ENCODE data around the gene LINC01488. TPM values are rescaled to one million over a fixed set of nuclear protein-coding genes. Genes with fewer than 3 reads are reported as not detected.

The LINC01488 gene
- total RNA-seq, 1 donor from 2014 or later = not detected

DNA sequence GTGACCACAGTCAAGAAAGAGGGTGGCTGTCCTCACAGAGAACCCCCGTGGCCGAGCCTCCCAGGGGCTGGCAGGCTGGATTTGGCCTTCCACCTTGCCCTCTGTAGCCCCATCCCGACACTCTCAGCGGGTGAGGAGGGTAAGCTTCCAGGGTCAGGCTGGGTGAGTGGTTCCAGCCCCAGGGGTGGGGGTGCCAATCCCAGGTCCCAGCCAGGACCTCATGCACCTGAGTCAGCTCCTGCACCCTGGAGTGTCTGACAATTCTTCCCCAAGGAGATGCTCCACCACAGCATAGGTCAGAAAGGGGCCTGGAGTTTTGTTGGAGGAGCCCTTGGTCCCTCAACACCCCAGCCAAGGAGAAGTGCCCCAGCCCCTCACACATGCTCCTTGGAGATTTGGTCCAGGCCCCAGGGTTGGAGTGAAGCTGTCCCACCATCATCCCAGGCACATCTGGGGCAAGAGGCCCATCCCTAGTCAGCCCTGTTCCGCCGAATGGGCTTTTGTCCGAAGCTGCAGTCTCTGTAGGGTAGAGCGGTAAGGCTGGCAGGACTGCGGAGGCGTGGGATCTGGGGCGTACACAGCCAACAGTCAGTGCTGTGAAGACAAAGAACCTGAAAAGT is 8.4 kb downstream of the LINC01488 start:
- H3K36me3 ChIP-seq (ENCODE audit: control insufficient read depth, insufficient read depth, low read length) = no peaks in the 10 kb centered on the region
- DNase-seq (ENCODE audit: low read depth) = no peak
- FAIRE-seq = no peak
- H3K27me3 ChIP-seq (ENCODE audit: control insufficient read depth, insufficient read depth, low read length) = no peaks in the 10 kb centered on the region
- no peak overlapping the region for H3K4me3 ChIP-seq (ENCODE audit: low read depth, low read length)
- TF ChIP-seq, protein P1, sequence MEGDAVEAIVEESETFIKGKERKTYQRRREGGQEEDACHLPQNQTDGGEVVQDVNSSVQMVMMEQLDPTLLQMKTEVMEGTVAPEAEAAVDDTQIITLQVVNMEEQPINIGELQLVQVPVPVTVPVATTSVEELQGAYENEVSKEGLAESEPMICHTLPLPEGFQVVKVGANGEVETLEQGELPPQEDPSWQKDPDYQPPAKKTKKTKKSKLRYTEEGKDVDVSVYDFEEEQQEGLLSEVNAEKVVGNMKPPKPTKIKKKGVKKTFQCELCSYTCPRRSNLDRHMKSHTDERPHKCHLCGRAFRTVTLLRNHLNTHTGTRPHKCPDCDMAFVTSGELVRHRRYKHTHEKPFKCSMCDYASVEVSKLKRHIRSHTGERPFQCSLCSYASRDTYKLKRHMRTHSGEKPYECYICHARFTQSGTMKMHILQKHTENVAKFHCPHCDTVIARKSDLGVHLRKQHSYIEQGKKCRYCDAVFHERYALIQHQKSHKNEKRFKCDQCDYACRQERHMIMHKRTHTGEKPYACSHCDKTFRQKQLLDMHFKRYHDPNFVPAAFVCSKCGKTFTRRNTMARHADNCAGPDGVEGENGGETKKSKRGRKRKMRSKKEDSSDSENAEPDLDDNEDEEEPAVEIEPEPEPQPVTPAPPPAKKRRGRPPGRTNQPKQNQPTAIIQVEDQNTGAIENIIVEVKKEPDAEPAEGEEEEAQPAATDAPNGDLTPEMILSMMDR (IDR thresholded peaks at IDR 0.05; ENCODE audit: insufficient read depth, low read length, severe bottlenecking) = no peak

DNA sequence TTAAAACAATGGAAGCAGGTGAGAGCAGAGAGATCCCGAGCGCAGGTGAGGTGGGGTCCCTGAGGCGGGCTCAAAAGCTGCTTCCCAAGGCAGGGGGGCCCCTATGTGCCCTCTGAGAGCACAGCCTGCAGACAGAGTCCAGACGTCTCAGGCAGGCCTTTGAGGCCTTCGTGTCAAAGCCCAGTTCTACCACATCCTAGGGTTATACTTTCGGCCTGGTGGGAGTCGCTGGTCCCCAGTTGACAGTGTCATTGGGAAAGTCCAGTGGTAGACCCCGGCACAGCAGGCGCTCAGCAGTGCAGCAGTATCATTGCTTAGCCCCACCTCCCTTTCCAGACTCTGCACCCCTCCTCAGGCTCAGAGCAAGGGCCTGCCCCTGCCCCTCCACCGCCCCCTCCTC is 9.1 kb downstream of the LINC01488 start:
- Histone ChIP-seq H3K4me3 (ENCODE audit: low read depth, low read length) (no peak overlapping the region), H3K36me3 (ENCODE audit: control insufficient read depth, insufficient read depth, low read length) (no peaks in the 10 kb centered on the region), H3K27me3 (ENCODE audit: control insufficient read depth, insufficient read depth, low read length) (no peaks in the 10 kb centered on the region)
- FAIRE-seq (no peak), DNase-seq (ENCODE audit: low read depth) (no peak)
- TF ChIP-seq, protein P1 (IDR thresholded peaks at IDR 0.05; ENCODE audit: insufficient read depth, low read length, severe bottlenecking) = no peak

DNA sequence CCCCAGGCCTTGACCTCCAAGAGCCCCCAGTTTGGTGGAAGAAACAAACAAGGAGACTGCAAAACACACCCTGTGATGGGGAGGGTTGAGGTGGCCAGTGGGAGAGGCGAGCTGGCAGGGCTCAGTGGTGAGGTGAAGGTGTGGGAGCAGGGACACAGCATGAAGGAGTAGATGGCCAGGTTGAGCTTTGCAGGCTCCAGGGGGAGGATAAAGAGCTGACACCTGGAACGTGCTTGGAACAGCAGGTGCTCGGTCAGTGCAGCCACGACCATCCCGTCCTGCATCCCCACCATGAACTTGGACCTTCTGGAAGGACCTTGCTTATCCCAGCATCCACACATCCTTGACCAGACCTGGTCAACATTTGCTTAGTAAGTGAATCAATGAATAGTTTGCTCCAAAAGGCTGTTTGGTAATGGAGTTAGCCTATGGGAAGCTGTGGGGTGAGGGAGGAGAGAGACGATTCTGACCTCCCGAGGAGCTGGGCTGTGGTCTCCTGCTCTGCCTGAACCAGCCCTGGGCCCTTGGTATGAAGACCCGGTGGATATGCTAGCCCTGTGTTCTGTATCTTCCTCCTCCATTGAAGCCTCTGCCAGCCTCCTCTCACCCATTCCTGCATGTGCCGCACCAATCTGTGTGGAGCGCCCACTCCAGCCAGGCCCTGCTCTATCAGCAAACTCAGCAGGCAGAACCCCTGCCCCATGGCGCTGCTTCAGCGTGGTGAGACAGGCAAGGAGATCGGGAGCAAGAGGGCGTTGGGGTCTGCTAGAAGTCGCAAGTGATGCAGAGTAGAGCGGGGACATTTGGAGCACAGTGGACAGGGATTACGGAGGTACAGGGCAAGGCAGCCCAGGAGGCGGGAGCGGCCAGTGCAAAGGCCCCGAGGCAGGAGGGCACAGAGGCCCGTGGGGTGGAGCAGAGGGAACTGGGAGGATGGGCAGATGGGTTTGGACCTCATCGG is 9.9 kb downstream of the LINC01488 start:
- Histone ChIP-seq H3K4me3 (ENCODE audit: low read depth, low read length) (no peak overlapping the region), H3K36me3 (ENCODE audit: control insufficient read depth, insufficient read depth, low read length) (no peaks in the 10 kb centered on the region), H3K27me3 (ENCODE audit: control insufficient read depth, insufficient read depth, low read length) (peaks cover under 1% of the 10 kb centered on the region)
- FAIRE-seq (peak; percentile 28), DNase-seq (ENCODE audit: low read depth) (no peak)
- TF ChIP-seq, protein P1 (IDR thresholded peaks at IDR 0.05; ENCODE audit: insufficient read depth, low read length, severe bottlenecking) = no peak

DNA sequence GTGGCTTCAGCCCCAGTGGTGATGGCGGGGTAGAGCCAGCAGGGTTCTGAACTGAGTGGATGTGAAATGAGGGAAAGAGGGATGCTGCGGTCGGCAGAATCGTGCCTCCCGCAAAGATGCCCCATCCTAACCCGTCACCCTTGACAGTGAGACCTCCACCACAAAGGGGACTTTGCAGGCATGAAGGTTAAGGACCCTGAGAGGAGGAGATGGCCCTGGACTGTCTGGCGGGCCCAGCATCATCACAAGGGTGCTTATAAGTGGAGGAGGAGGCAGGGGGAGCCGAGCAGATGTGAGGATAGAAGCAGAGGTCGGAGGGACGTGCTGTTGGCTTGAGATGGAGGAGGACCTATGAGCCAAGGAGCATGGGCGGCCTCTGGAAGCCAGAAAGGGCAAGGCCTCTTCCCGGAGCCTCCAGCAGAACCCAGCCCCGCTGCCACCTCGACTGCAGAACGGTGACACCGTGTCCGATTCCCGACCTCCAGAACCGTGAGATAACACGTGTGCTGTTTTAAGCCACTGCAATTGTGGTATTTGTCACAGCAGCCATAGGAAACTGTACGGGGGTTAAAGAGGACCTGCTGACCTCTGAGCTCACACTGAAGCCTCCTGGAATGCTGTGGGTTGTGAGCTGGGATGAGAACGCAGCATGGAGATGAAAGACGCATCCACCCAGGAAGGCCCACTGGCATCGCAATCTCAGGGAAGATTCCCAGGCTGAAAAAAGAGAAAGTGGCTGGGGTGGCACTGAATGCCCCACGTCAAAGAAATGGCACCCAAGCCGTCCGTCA is 10.9 kb downstream of the LINC01488 start:
- Histone ChIP-seq H3K4me3 (ENCODE audit: low read depth, low read length) (no peak overlapping the region), H3K27me3 (ENCODE audit: control insufficient read depth, insufficient read depth, low read length) (peaks cover 1% of the 10 kb centered on the region), H3K36me3 (ENCODE audit: control insufficient read depth, insufficient read depth, low read length) (no peaks in the 10 kb centered on the region)
- DNase-seq (ENCODE audit: low read depth) (no peak), FAIRE-seq (peak; percentile 83)
- TF ChIP-seq, protein P1 (IDR thresholded peaks at IDR 0.05; ENCODE audit: insufficient read depth, low read length, severe bottlenecking) = no peak

DNA sequence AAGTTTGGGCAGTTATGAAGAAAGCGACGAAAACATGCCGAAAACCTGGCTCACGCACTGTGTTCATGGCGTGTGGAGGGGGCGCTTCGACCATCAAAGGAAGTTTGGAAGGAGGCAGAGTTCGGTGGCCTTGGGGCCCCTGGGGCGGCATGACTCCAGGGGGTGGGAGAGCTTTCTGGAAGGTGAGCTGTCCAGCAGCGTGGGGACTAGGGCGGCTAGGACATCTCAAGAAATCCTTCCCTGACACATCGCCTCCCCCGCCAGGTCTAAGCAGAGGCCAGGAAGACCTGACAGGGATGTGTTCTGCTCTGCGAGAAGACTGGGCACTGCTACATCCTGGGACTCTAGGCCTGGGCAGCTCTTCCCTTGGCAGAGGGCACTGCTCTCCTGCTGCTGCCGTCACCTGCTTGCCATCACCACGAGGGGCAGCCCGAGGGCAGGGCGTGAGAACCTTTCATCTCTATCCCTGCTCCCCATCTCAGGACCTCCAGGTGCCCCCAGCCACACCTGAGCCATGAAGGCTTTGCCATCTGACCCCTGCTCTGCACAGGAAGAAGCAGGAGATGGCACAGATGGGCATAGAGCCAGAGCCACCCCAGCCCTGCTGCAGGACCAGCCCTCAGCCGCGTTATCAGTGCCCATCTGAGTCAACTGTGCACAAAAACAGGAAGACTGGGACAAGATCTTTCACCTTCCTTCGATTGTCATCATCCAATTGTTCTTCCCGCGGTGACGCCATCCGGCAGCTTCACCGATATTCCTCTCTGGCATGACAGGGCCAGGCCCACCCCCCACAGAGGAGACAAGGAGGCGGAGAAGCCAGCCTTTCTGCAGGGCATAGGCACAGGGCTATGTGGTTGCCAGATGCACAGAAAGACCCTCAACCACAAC is 12.7 kb downstream of the LINC01488 start:
- FAIRE-seq = no peak
- H3K4me3 ChIP-seq (ENCODE audit: low read depth, low read length) = no peak overlapping the region
- TF ChIP-seq, protein P1 (IDR thresholded peaks at IDR 0.05; ENCODE audit: insufficient read depth, low read length, severe bottlenecking) = no peak
- no peaks in the 10 kb centered on the region for H3K36me3 ChIP-seq (ENCODE audit: control insufficient read depth, insufficient read depth, low read length)
- H3K27me3 ChIP-seq (ENCODE audit: control insufficient read depth, insufficient read depth, low read length) = peaks cover 1% of the 10 kb centered on the region
- no peak for DNase-seq (ENCODE audit: low read depth)
